ENCODE data around the gene ATP2A2.
"Not testable (repeated sequence)": the region's sequence is repeated elsewhere in the genome, so short reads cannot be mapped to it uniquely, and the experiment has no call there.

DNA sequence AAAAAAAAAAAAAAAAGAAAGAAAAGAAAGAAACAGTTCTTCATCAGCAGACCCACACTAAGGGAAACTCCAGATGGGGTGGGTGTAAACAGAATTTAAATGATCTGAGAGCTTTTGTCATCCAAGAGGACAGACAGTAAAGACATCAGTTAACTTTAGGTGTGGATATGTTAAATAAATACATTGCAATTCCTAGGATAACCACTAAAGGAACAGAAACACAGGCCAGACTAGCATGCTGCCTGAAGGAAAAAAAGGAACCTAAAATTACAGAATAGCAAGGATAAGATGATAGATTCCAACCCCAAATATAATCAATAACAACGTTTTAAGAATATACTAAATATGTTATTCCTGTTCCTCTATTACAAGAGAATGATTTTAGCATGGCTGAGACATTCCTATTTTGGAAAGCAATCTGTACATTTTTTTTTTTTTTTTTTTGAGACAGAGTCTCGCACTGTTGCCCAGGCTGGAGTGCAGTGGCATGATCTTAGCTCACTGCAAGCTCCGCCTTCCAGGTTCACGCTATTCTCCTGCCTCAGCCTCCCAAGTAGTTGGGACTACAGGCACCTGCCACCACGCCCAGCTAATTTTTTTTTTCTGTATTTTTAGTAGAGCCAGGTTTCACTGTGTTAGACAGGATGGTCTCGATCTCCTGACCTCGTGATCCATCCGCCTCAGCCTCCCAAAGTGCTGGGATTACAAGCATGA is 77.5 kb downstream of the ATP2A2 start:
- TF ChIP-seq, protein P1, sequence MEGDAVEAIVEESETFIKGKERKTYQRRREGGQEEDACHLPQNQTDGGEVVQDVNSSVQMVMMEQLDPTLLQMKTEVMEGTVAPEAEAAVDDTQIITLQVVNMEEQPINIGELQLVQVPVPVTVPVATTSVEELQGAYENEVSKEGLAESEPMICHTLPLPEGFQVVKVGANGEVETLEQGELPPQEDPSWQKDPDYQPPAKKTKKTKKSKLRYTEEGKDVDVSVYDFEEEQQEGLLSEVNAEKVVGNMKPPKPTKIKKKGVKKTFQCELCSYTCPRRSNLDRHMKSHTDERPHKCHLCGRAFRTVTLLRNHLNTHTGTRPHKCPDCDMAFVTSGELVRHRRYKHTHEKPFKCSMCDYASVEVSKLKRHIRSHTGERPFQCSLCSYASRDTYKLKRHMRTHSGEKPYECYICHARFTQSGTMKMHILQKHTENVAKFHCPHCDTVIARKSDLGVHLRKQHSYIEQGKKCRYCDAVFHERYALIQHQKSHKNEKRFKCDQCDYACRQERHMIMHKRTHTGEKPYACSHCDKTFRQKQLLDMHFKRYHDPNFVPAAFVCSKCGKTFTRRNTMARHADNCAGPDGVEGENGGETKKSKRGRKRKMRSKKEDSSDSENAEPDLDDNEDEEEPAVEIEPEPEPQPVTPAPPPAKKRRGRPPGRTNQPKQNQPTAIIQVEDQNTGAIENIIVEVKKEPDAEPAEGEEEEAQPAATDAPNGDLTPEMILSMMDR (conservative IDR thresholded peaks at IDR 0.05; ENCODE audit: low read depth in 2 of 2), result peak in 1 of 2 experiments; percentile 32; a peak in 2 of 4 replicates
- TF ChIP-seq, protein P2, sequence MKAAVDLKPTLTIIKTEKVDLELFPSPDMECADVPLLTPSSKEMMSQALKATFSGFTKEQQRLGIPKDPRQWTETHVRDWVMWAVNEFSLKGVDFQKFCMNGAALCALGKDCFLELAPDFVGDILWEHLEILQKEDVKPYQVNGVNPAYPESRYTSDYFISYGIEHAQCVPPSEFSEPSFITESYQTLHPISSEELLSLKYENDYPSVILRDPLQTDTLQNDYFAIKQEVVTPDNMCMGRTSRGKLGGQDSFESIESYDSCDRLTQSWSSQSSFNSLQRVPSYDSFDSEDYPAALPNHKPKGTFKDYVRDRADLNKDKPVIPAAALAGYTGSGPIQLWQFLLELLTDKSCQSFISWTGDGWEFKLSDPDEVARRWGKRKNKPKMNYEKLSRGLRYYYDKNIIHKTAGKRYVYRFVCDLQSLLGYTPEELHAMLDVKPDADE (IDR thresholded peaks at IDR 0.05), result not testable (repeated sequence)
- TF ChIP-seq, protein P3, sequence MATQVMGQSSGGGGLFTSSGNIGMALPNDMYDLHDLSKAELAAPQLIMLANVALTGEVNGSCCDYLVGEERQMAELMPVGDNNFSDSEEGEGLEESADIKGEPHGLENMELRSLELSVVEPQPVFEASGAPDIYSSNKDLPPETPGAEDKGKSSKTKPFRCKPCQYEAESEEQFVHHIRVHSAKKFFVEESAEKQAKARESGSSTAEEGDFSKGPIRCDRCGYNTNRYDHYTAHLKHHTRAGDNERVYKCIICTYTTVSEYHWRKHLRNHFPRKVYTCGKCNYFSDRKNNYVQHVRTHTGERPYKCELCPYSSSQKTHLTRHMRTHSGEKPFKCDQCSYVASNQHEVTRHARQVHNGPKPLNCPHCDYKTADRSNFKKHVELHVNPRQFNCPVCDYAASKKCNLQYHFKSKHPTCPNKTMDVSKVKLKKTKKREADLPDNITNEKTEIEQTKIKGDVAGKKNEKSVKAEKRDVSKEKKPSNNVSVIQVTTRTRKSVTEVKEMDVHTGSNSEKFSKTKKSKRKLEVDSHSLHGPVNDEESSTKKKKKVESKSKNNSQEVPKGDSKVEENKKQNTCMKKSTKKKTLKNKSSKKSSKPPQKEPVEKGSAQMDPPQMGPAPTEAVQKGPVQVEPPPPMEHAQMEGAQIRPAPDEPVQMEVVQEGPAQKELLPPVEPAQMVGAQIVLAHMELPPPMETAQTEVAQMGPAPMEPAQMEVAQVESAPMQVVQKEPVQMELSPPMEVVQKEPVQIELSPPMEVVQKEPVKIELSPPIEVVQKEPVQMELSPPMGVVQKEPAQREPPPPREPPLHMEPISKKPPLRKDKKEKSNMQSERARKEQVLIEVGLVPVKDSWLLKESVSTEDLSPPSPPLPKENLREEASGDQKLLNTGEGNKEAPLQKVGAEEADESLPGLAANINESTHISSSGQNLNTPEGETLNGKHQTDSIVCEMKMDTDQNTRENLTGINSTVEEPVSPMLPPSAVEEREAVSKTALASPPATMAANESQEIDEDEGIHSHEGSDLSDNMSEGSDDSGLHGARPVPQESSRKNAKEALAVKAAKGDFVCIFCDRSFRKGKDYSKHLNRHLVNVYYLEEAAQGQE (IDR thresholded peaks at IDR 0.05; ENCODE audit: unreplicated experiment), result not testable (repeated sequence)
- TF ChIP-seq EZH2 (IDR thresholded peaks at IDR 0.05; ENCODE audit: low read depth, unreplicated experiment), result not testable (repeated sequence)
